HCT116 (cell line): Measurements from ENCODE around the gene ZNF785.

Source experiments
- EZH2 ChIP-seq: fragments of 200-600 bp; sonication (generic); IDR thresholded peaks from 2 replicates; pipeline ENCODE4 v1.6.1; 2017; ENCODE audit warnings: antibody characterized with exemption, mixed run types
- MAX ChIP-seq: IDR thresholded peaks from 2 replicates; pipeline ENCODE4 v1.6.1; 2012
- POLR2AphosphoS5 ChIP-seq: IDR thresholded peaks from 2 replicates; pipeline ENCODE4 v1.6.1; 2011; ENCODE audit warnings: mild to moderate bottlenecking, low read depth, low read length, moderate library complexity
- TF ChIP-seq, protein P1 (sequence below), 3 experiments: fragments of 200-600 bp in 1 of 3; sonication (generic) in 1 of 3; IDR thresholded peaks in 2 of 3; conservative IDR thresholded peaks in 1 of 3; 2 replicates each; pipeline ENCODE4 v1.5.1; 2012 to 2017; ENCODE audit warnings: low read depth in 2 of 3, low read length in 2 of 3, antibody characterized with exemption in 1 of 3, borderline replicate concordance in 1 of 3, control low read depth in 1 of 3, mild to moderate bottlenecking in 1 of 3, mixed read lengths in 1 of 3, mixed run types in 1 of 3, moderate library complexity in 1 of 3; ENCODE audit not compliant: insufficient read depth in 1 of 3

GRCh38 chr16:30551781-30552180, 33.7 kb downstream of the ZNF785 start:
- TF ChIP-seq, protein P1, sequence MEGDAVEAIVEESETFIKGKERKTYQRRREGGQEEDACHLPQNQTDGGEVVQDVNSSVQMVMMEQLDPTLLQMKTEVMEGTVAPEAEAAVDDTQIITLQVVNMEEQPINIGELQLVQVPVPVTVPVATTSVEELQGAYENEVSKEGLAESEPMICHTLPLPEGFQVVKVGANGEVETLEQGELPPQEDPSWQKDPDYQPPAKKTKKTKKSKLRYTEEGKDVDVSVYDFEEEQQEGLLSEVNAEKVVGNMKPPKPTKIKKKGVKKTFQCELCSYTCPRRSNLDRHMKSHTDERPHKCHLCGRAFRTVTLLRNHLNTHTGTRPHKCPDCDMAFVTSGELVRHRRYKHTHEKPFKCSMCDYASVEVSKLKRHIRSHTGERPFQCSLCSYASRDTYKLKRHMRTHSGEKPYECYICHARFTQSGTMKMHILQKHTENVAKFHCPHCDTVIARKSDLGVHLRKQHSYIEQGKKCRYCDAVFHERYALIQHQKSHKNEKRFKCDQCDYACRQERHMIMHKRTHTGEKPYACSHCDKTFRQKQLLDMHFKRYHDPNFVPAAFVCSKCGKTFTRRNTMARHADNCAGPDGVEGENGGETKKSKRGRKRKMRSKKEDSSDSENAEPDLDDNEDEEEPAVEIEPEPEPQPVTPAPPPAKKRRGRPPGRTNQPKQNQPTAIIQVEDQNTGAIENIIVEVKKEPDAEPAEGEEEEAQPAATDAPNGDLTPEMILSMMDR (IDR thresholded peaks at IDR 0.05 in 2 of 3, conservative IDR thresholded peaks at IDR 0.05 in 1 of 3; ENCODE audit: borderline replicate concordance in 1 of 3, insufficient read depth in 1 of 3, low read depth in 2 of 3, low read length in 2 of 3), result no peak
- TF ChIP-seq MAX (no peak), EZH2 (no peak), POLR2AphosphoS5 (no peak)
